GM23248 (cell line): ENCODE data around the gene PHF11. TPM values are rescaled to one million over a fixed set of nuclear protein-coding genes. Genes with fewer than 3 reads are reported as not detected.

Source experiments
- DNase-seq: peaks from one replicate; pipeline ENCODE4 v3.0.0-alpha.2; 2015
- H2AFZ ChIP-seq: fragments of 200-600 bp; sonication (generic); 2 replicates; pipeline ENCODE4 v1.6.1; 2016; ENCODE audit warnings: antibody characterized with exemption
- H3F3A ChIP-seq: fragments of 200-600 bp; sonication (generic); 2 replicates; pipeline ENCODE4 v1.6.1; 2016; ENCODE audit warnings: mild to moderate bottlenecking, antibody characterized with exemption, mixed run types; ENCODE audit not compliant: insufficient read depth
- H3K27ac ChIP-seq: fragments of 200-600 bp; sonication (generic); 2 replicates; pipeline ENCODE4 v1.5.1; 2016; ENCODE audit warnings: mild to moderate bottlenecking
- H3K27me3 ChIP-seq: fragments of 200-600 bp; sonication (generic); replicated peaks from 2 replicates; pipeline ENCODE4 v1.6.1; 2016; ENCODE audit warnings: mild to moderate bottlenecking; ENCODE audit not compliant: insufficient read depth
- H3K36me3 ChIP-seq: fragments of 200-600 bp; sonication (generic); 2 replicates; pipeline ENCODE4 v1.6.1; 2016; ENCODE audit warnings: low read depth, mild to moderate bottlenecking
- H3K4me1 ChIP-seq: fragments of 200-600 bp; sonication (generic); 2 replicates; pipeline ENCODE4 v1.6.1; 2016; ENCODE audit warnings: mild to moderate bottlenecking; ENCODE audit not compliant: insufficient read depth
- H3K4me2 ChIP-seq: fragments of 200-600 bp; sonication (generic); one replicate; pipeline ENCODE4 v1.6.1; 2016; ENCODE audit warnings: mild to moderate bottlenecking; ENCODE audit not compliant: unreplicated experiment
- H3K4me3 ChIP-seq: fragments of 200-600 bp; sonication (generic); 2 replicates; pipeline ENCODE4 v1.5.1; 2016; ENCODE audit warnings: mild to moderate bottlenecking
- H3K79me2 ChIP-seq: fragments of 200-600 bp; sonication (generic); 2 replicates; pipeline ENCODE4 v1.6.1; 2016; ENCODE audit warnings: mild to moderate bottlenecking; ENCODE audit not compliant: insufficient read depth
- H3K9ac ChIP-seq: fragments of 200-600 bp; sonication (generic); 2 replicates; pipeline ENCODE4 v1.6.1; 2016; ENCODE audit warnings: mild to moderate bottlenecking
- H3K9me2 ChIP-seq: fragments of 200-600 bp; sonication (generic); 2 replicates; pipeline ENCODE4 v1.6.1; 2016; ENCODE audit warnings: mixed run types, mild to moderate bottlenecking, moderate library complexity; ENCODE audit not compliant: insufficient read depth
- H3K9me3 ChIP-seq: fragments of 200-600 bp; sonication (generic); one replicate; pipeline ENCODE4 v1.6.1; 2017; ENCODE audit warnings: low read depth
- H4K20me1 ChIP-seq: fragments of 200-600 bp; sonication (generic); 2 replicates; pipeline ENCODE4 v1.6.0; 2016; ENCODE audit not compliant: insufficient read depth
- EZH2 ChIP-seq: fragments of 200-600 bp; sonication (generic); IDR thresholded peaks from 2 replicates; pipeline ENCODE4 v1.6.1; 2018; ENCODE audit warnings: antibody characterized with exemption, mild to moderate bottlenecking; ENCODE audit not compliant: insufficient read depth, poor library complexity, severe bottlenecking
- EZH2phosphoT487 ChIP-seq: fragments of 200-600 bp; sonication (generic); IDR thresholded peaks from 2 replicates; pipeline ENCODE4 v1.6.1; 2018; ENCODE audit warnings: antibody characterized with exemption, moderate library complexity, mild to moderate bottlenecking, low read depth; ENCODE audit not compliant: insufficient read depth
- WGBS, 2 experiments: methylation state at CpG; one replicate each; pipeline ENCODE4 v1.1.6; 2015 to 2017; ENCODE audit warnings: low lambda C conversion rate in 2 of 2, low coverage in 1 of 2; ENCODE audit errors: missing lambda C conversion rate in 2 of 2; 5-methylcytosine and 5-hydroxymethylcytosine counted together
- in situ Hi-C: fragments of 300-500 bp; cut with MboI; formaldehyde crosslinking; loops from 2 replicates; pipeline ENCODE4 v1.15.0; 2020
- polyA plus RNA-seq: library from polyadenylated mRNA; unstranded; fragments of >200 nt; fragmentation: Nextera tagmentation; extraction: Ambion mirVana; gene quantifications from 2 replicates; pipeline ENCODE4 v1.2.1, GENCODE V29; 2016
- total RNA-seq: library from RNA; depleted of rRNA; stranded (reverse); fragments of >200 nt; shearing (Covaris generic); gene quantifications from 2 replicates; pipeline ENCODE4 v1.2.3, GENCODE V29; 2014

PHF11 gene
- total and polyA plus RNA-seq, 2 experiments from 2014 or later: 16.9 to 29.3 TPM

DNA sequence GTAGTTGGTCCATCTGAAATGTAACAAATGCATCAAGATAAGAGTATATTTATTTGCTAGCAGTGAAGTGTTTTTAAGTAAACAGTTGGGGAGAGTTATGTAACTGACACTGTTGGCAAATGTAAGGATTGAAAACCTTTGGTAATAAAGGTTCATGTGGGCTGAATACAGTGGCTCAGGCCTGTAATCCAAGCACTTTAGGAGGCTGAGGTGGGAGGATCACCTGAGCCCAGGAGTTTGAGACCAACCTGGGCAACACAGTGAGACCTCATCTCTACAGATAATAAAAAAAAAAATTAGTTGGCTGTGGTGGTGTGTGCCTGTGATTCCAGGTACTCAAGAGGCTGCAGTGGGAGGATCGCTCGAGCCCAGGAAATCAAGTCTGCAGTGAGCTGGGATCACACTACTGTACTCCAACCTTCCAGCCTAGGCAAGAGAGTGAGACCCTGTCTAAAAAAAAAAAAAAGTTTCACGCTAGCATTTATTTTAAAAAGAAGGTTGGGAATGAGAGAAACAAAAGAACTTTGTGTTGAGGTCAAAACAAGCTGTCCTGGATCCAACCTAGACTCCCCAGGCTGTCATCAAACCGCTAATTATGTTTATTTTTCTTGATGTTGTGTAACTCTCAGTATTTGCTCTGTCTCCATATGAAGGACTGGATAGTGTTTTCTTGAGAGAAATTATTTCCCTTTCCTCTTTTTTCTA lies 31.0 kb upstream of the PHF11 start:
- WGBS, 2 experiments: 96 to 98% methylated on average over 4 of the region's 4 CpGs
- Histone ChIP-seq H3F3A (no peaks in the 10 kb centered on the region), H3K4me1 (no peaks in the 10 kb centered on the region), H4K20me1 (no peaks in the 10 kb centered on the region), H3K9ac (no peak overlapping the region), H3K36me3 (peaks cover 15% of the 10 kb centered on the region; the same call in 1 of the 2 replicates), H3K79me2 (no peaks in the 10 kb centered on the region), H3K4me3 (no peak overlapping the region), H3K27ac (no peak overlapping the region), H3K9me3 (no peaks in the 10 kb centered on the region), H3K9me2 (no peaks in the 10 kb centered on the region), H2AFZ (no peak overlapping the region), H3K27me3 (no peaks in the 10 kb centered on the region), H3K4me2 (no peak overlapping the region)
- no peak for DNase-seq
- in situ Hi-C loops: no loop called here
- TF ChIP-seq EZH2phosphoT487 (no peak), EZH2 (no peak)

DNA sequence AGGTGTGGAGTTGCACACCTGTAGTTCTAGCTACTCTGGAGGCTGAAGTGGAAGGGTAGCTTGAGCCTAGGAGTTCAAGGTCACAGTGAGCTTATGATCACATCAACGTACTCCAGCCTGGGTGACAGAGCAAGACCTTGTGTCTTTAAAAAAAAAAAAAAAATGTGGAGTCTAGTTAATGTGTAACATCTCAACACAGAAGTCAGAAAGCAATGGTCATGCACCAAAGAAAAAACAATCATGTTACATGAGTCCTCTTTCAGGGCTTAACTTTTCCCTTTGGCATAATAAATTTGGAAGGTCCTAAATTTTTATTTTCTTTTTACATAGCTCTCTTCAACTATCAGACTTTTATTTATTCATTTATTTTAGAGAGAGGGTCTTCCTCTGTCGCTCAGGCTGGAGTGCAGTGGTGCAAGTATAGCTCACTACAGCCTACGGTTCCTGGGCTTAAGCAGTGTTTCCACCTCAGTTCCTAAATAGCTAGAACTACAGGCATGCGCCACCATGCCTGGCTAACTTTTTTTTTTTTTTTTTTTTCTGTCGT lies 29.4 kb upstream of the PHF11 start:
- Histone ChIP-seq H3K79me2 (no peaks in the 10 kb centered on the region), H3K27ac (no peak overlapping the region), H3F3A (no peaks in the 10 kb centered on the region), H2AFZ (no peak overlapping the region), H4K20me1 (no peaks in the 10 kb centered on the region), H3K4me3 (no peak overlapping the region), H3K36me3 (peaks cover 12% of the 10 kb centered on the region; the same call in 1 of the 2 replicates), H3K9me3 (no peaks in the 10 kb centered on the region), H3K9ac (no peak overlapping the region), H3K9me2 (no peaks in the 10 kb centered on the region), H3K27me3 (no peaks in the 10 kb centered on the region), H3K4me1 (no peaks in the 10 kb centered on the region), H3K4me2 (no peak overlapping the region)
- DNase-seq: no peak
- in situ Hi-C loops: no loop called here
- no peak for TF ChIP-seq EZH2
- TF ChIP-seq EZH2phosphoT487: no peak
- 95 to 99% methylated on average over 5 of the region's 5 CpGs for WGBS, 2 experiments

DNA sequence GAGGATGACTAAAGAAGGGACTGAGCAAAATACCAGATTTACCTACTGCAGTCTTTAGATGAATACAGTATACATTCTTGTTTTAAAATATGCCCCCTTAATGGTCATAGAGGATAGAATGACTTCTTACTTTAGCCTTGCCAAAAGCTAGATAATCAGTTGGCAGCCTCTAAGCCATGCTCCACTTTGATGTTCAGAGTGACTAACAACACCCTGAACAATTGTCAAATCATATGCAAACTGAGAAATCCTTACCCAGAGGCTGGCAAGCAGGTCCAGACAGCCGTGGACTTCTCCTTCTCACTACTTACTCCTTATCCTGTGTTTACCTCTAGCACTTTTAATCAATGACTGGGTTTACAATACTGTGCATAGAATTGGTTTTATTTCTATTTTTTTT lies 23.6 kb upstream of the PHF11 start:
- 15 to 21% methylated on average over 1 of the region's 1 CpG for WGBS, 2 experiments
- TF ChIP-seq EZH2phosphoT487 (no peak), EZH2 (no peak)
- in situ Hi-C loops: no loop called here
- H3K4me2 ChIP-seq: no peak overlapping the region
- H3F3A ChIP-seq: no peaks in the 10 kb centered on the region
- no peaks in the 10 kb centered on the region for H3K27me3 ChIP-seq
- H3K9ac ChIP-seq: no peak overlapping the region
- H3K9me3 ChIP-seq: no peaks in the 10 kb centered on the region
- no peaks in the 10 kb centered on the region for H3K9me2 ChIP-seq
- H2AFZ ChIP-seq: no peak overlapping the region
- no peaks in the 10 kb centered on the region for H3K36me3 ChIP-seq
- H3K4me1 ChIP-seq: no peaks in the 10 kb centered on the region
- no peaks in the 10 kb centered on the region for H3K79me2 ChIP-seq
- H4K20me1 ChIP-seq: no peaks in the 10 kb centered on the region
- no peak overlapping the region for H3K27ac ChIP-seq
- H3K4me3 ChIP-seq: no peak overlapping the region
- DNase-seq: peak; percentile 35

DNA sequence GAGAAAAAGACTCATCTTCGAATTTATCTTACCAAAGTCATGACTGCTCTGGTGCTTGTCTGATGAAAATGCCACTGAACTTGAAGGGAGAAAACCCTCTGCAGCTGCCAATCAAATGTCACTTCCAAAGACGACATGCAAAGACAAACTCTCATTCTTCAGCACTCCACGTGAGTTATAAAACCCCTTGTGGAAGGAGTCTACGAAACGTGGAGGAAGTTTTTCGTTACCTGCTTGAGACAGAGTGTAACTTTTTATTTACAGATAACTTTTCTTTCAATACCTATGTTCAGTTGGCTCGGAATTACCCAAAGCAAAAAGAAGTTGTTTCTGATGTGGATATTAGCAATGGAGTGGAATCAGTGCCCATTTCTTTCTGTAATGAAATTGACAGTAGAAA lies 19.2 kb upstream of the PHF11 start:
- Histone ChIP-seq H3K4me2 (no peak overlapping the region), H3K9ac (no peak overlapping the region), H3F3A (no peaks in the 10 kb centered on the region; the same call in 1 of the 2 replicates), H3K79me2 (no peaks in the 10 kb centered on the region), H3K36me3 (0 out of 2 replicates have a peak, but pooled peaks cover 9% of the 10 kb centered on the region), H3K9me2 (no peaks in the 10 kb centered on the region), H3K27me3 (no peaks in the 10 kb centered on the region), H3K4me3 (no peak overlapping the region), H3K9me3 (no peaks in the 10 kb centered on the region), H2AFZ (no peak overlapping the region), H4K20me1 (no peaks in the 10 kb centered on the region), H3K4me1 (no peaks in the 10 kb centered on the region), H3K27ac (no peak overlapping the region)
- 91 to 93% methylated on average over 7 of the region's 7 CpGs for WGBS, 2 experiments
- in situ Hi-C loops: no loop called here
- TF ChIP-seq EZH2: no peak
- DNase-seq: no peak
